NCI-H2107 (cell line): ENCODE results near the gene VRTN.
A peak's percentile ranks its signal among the peaks of the same experiment; 100 is the strongest.
"Not testable (repeated sequence)": the region's sequence is repeated elsewhere in the genome, so short reads cannot be mapped to it uniquely, and the experiment has no call there.

ENCODE experiments used
- DNase-seq: peaks from one replicate; lab custom pipeline; 2025; lab: John Stamatoyannopoulos, UW

VRTN gene

GRCh38 chr14:74348241-74348734 is at the start of gene VRTN:
Gene VRTN (plus strand): TSS chr14:74348471. CDS start chr14:74356784, 8,313 bp downstream.
- DNase-seq = no peak

GRCh38 chr14:74299061-74299545 is 49.2 kb upstream of the VRTN start:
- DNase-seq = no peak

- no peak for DNase-seq
Observed at GRCh38 chr14:74301594-74302151, 46.6 kb upstream of the VRTN start.

- no peak for DNase-seq
Observed at GRCh38 chr14:74302152-74302628, 46.1 kb upstream of the VRTN start.

GRCh38 chr14:74302634-74303569 is 45.4 kb upstream of the VRTN start, which contains the start of gene ABCD4:
Gene ABCD4 (minus strand): TSS chr14:74302934. CDS start chr14:74302912, 22 bp downstream.
- DNase-seq = peak; percentile 83

- DNase-seq = no peak
Observed at GRCh38 chr14:74308695-74309094, 39.6 kb upstream of the VRTN start.

GRCh38 chr14:74309125-74310022 is 38.9 kb upstream of the VRTN start:
- no peak for DNase-seq

- no peak for DNase-seq
Observed at GRCh38 chr14:74312161-74312560, 36.1 kb upstream of the VRTN start.

- no peak for DNase-seq
Observed at GRCh38 chr14:74313601-74314000, 34.7 kb upstream of the VRTN start.

GRCh38 chr14:74314576-74314975 is 33.7 kb upstream of the VRTN start:
- DNase-seq = no peak

GRCh38 chr14:74324931-74325361 is 23.3 kb upstream of the VRTN start:
- peak; percentile 6 for DNase-seq

GRCh38 chr14:74325446-74325845 is 22.8 kb upstream of the VRTN start:
- DNase-seq = no peak

GRCh38 chr14:74326369-74327152 is 21.7 kb upstream of the VRTN start:
- DNase-seq = peak; percentile 56

GRCh38 chr14:74329950-74330552 is 18.2 kb upstream of the VRTN start:
- DNase-seq = not testable (repeated sequence)

GRCh38 chr14:74333909-74334308 is 14.4 kb upstream of the VRTN start:
- DNase-seq = no peak

- DNase-seq = no peak
Observed at GRCh38 chr14:74346341-74346740, 1.9 kb upstream of the VRTN start.

GRCh38 chr14:74347097-74347794 is 1.0 kb upstream of the VRTN start:
- DNase-seq = no peak

GRCh38 chr14:74347795-74348100 is 523 bp upstream of the VRTN start:
- no peak for DNase-seq

- DNase-seq = no peak
Observed at GRCh38 chr14:74348735-74349463, 628 bp downstream of the VRTN start.
